ENCODE data around the gene BAZ2B. TPM values are rescaled to one million over a fixed set of nuclear protein-coding genes. Genes with fewer than 3 reads are reported as not detected.
A peak's percentile ranks its signal among the peaks of the same experiment; 100 is the strongest.

BAZ2B gene
- total and polyA plus RNA-seq, 12 donors, result 6.8 to 57.2 (median 44.9) TPM

DNA sequence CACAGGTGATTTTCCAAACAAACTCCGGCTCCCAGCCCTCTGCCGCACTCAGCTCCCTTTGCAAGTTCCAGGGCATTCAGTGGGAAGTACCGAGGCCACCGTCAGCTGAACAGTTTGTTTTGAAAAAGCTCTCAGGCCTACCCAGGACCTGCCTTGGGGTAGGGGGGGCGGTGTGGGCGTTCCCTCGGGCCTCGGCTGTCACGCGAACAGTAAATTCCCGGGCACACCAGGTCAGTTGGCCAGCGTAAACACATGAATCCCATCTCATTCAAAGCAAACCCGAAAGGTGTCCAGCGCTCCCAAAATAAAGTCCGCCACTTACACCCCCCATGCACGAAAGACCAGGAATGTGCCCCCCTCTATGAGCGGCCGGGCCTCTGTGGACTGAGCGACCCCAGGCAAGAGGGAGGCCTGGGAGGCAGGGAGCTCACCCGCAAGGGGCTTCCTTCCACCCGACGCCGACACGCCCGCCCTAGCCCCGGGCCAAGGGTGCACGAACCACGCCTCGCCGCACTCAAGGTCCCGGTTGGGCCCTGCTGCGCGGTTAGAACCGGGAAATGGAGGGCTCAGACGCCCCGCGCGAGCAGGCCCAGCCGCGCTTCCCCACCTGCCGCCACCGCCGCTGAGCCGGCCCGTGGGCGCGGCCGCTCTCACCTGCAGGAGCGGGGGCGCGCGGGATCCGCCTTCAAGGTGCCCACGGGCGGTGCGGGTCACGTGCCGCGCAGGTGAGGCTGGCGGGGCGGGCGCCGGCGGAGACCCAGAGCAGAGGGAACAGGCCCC lies 330.2 kb downstream of the BAZ2B start, which contains the start of gene WDSUB1:
Gene WDSUB1, minus strand, starts transcription at position 775 of the 780 bp plus-strand sequence. CDS start 3,634 bp downstream, outside the sequence.
- ATAC-seq (peak; percentile 24 to 57 (median 54)), DNase-seq (peak; percentile 66 to 69)
- 1% methylated on average over 64 of the region's 64 CpGs for WGBS, 2 donors
- TF ChIP-seq, protein P1, sequence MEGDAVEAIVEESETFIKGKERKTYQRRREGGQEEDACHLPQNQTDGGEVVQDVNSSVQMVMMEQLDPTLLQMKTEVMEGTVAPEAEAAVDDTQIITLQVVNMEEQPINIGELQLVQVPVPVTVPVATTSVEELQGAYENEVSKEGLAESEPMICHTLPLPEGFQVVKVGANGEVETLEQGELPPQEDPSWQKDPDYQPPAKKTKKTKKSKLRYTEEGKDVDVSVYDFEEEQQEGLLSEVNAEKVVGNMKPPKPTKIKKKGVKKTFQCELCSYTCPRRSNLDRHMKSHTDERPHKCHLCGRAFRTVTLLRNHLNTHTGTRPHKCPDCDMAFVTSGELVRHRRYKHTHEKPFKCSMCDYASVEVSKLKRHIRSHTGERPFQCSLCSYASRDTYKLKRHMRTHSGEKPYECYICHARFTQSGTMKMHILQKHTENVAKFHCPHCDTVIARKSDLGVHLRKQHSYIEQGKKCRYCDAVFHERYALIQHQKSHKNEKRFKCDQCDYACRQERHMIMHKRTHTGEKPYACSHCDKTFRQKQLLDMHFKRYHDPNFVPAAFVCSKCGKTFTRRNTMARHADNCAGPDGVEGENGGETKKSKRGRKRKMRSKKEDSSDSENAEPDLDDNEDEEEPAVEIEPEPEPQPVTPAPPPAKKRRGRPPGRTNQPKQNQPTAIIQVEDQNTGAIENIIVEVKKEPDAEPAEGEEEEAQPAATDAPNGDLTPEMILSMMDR (IDR thresholded peaks at IDR 0.05), result no peak
- Histone ChIP-seq H3K27me3 (no peaks in the 10 kb centered on the region), H3K4me3 (peak within 1 kb of the TSS; percentile 47 to 98 (median 89)), H3K27ac (peak within 1 kb of the TSS; percentile 73 to 97 (median 90)), H3K4me1 (peaks cover 0 to 27% (median 21%) of the 10 kb centered on the region in 9 donors), H3K36me3 (peaks cover 0 to 18% (median 5%) of the 10 kb centered on the region in 9 donors), H3K9me3 (no peaks in the 10 kb centered on the region)
- intact Hi-C loops (cut with DNase I), result loop anchor here in 3 of 10 donors (5.0 to 10.0 kb wide), 3 partner anchors 61 to 511 kb away; partner anchors contain the start of gene CD302 (in 1 of the 3)

DNA sequence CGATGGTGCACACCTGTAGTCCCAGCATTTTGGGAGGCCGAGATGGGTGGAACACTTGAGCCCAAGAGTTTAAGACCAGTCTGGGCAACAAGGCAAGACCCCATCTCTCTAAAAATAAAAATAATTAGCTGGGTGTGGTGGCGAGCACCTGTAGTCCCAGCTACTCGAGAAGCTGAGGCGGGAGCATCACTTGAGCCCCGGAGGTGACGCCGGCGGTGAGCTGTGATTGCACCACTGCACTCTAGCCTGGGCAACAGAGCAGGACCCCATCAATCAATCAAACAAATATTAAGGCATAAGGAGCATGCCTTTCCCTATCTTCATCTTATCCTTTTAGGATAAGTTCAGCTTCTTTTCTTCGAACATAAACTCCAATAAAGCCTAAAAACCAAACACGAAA lies 330.9 kb downstream of the BAZ2B start:
- no peak for ATAC-seq
- peak overlapping the region in 8 of 10 donors; percentile 78 to 97 (median 90) for H3K27ac ChIP-seq
- TF ChIP-seq, protein P1 (IDR thresholded peaks at IDR 0.05), result no peak
- DNase-seq, result no peak
- H3K4me3 ChIP-seq, result peak overlapping the region in 9 of 10 donors; percentile 82 to 98 (median 89)
- H3K4me1 ChIP-seq, result peaks cover 0 to 27% (median 18%) of the 10 kb centered on the region in 9 donors
- peaks cover 0 to 25% (median 8%) of the 10 kb centered on the region in 9 donors for H3K36me3 ChIP-seq
- intact Hi-C loops (cut with DNase I), result loop anchor here in 3 of 10 donors (5.0 to 10.0 kb wide), 3 partner anchors 61 to 512 kb away; partner anchors contain the start of gene CD302 (in 1 of the 3)
- 86 to 90% methylated on average over 11 of the region's 11 CpGs for WGBS, 2 donors
- H3K27me3 ChIP-seq, result no peaks in the 10 kb centered on the region
- H3K9me3 ChIP-seq, result no peaks in the 10 kb centered on the region

DNA sequence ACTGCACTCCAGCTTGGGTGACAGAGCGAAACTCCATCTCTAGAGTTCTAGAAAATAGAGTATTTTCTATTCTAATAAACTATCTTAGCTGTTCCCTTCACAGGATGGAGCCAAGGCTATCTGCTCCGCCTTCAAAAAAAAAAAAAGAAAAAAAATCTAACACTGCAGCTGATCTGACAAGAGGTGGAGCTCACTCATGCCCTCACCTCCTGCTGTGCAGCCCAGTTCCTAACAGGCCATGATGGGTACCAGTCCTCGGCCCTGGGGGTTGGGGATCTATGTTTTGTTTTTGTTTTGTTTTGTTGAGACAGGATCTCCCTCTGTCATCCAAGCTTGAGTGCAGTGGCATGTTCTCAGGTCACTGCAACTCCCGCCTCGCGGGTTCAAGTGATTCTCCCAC lies 332.8 kb downstream of the BAZ2B start:
- WGBS, 2 donors, result 80 to 85% methylated on average over 5 to 6 of the region's 6 CpGs
- TF ChIP-seq, protein P1 (IDR thresholded peaks at IDR 0.05), result no peak
- Histone ChIP-seq H3K4me3 (no peak overlapping the region), H3K36me3 (peaks cover 0 to 44% (median 8%) of the 10 kb centered on the region in 9 donors), H3K27me3 (no peaks in the 10 kb centered on the region), H3K9me3 (no peaks in the 10 kb centered on the region), H3K4me1 (peaks cover 0 to 27% (median 15%) of the 10 kb centered on the region in 9 donors), H3K27ac (no peak overlapping the region)
- ATAC-seq (no peak), DNase-seq (no peak)
- intact Hi-C loops (cut with DNase I), result loop anchor here in 2 of 10 donors (10.0 kb wide), 2 partner anchors 59 to 149 kb away; no protein-coding TSS in a partner anchor

DNA sequence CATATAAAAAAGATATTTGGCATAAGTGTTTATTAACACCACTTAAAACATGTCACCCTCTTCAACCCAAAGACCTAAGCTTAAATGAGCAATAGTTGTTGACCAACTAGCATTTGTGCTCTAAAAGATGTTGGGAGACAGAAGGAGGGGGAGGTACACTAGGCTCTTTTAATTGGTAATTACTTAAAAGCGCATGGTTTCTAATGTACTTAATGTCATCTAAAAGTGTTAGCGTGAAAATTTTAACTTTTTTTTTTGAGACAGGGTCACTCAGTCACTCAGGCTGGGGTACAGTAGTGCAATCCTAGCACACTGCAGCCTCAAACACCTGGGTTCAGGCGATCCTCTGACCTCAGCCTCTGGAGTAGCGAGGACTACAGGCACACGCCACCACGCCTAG lies 335.3 kb downstream of the BAZ2B start:
- TF ChIP-seq, protein P1 (IDR thresholded peaks at IDR 0.05), result no peak
- no peak overlapping the region for H3K27ac ChIP-seq
- intact Hi-C loops (cut with DNase I), result loop anchor here in 2 of 10 donors (10.0 kb wide), 2 partner anchors 56 to 146 kb away; no protein-coding TSS in a partner anchor
- no peak for DNase-seq
- H3K9me3 ChIP-seq, result no peaks in the 10 kb centered on the region
- H3K27me3 ChIP-seq, result no peaks in the 10 kb centered on the region
- WGBS, 2 donors, result 97% methylated on average over 6 of the region's 6 CpGs
- no peak for ATAC-seq
- H3K4me1 ChIP-seq, result peaks cover 0 to 18% (median 13%) of the 10 kb centered on the region in 9 donors
- H3K4me3 ChIP-seq, result no peak overlapping the region
- H3K36me3 ChIP-seq, result peaks cover 0 to 65% (median 8%) of the 10 kb centered on the region in 9 donors

Data from heart right ventricle (tissue), 16 donors.